HCT116 (cell line): Measurements from ENCODE around the gene RAPGEF3.

Experiments
- CBX3 ChIP-seq: IDR thresholded peaks from 2 replicates; pipeline ENCODE4 v1.6.1; 2012; ENCODE audit warnings: low read depth
- CTCF ChIP-seq, 3 experiments: fragments of 200-600 bp in 1 of 3; sonication (generic) in 1 of 3; IDR thresholded peaks in 2 of 3; conservative IDR thresholded peaks in 1 of 3; 2 replicates each; pipeline ENCODE4 v1.5.1; 2012 to 2017; ENCODE audit warnings: low read depth in 2 of 3, low read length in 2 of 3, antibody characterized with exemption in 1 of 3, borderline replicate concordance in 1 of 3, control low read depth in 1 of 3, mild to moderate bottlenecking in 1 of 3, mixed read lengths in 1 of 3, mixed run types in 1 of 3, moderate library complexity in 1 of 3; ENCODE audit not compliant: insufficient read depth in 1 of 3
- ELF1 ChIP-seq: IDR thresholded peaks from 2 replicates; pipeline ENCODE4 v1.6.1; 2012; ENCODE audit warnings: low read depth, borderline replicate concordance
- EZH2 ChIP-seq: fragments of 200-600 bp; sonication (generic); IDR thresholded peaks from 2 replicates; pipeline ENCODE4 v1.6.1; 2017; ENCODE audit warnings: antibody characterized with exemption, mixed run types
- EZH2phosphoT487 ChIP-seq: fragments of 200-600 bp; IDR thresholded peaks from 2 replicates; pipeline ENCODE4 v1.6.1; 2018; ENCODE audit warnings: antibody characterized with exemption, borderline replicate concordance
- POLR2A ChIP-seq: IDR thresholded peaks from 2 replicates; pipeline ENCODE4 v1.7.0; 2011; ENCODE audit warnings: borderline replicate concordance; ENCODE audit not compliant: insufficient read depth, insufficient read length; ENCODE audit errors: extremely low read depth
- POLR2AphosphoS5 ChIP-seq: IDR thresholded peaks from 2 replicates; pipeline ENCODE4 v1.6.1; 2011; ENCODE audit warnings: mild to moderate bottlenecking, low read depth, low read length, moderate library complexity
- RAD21 ChIP-seq: IDR thresholded peaks from 2 replicates; pipeline ENCODE4 v1.6.1; 2012; ENCODE audit warnings: low read depth, mild to moderate bottlenecking
- REST ChIP-seq: IDR thresholded peaks from 2 replicates; pipeline ENCODE4 v1.6.1; 2012; ENCODE audit warnings: low read depth
- SP1 ChIP-seq: IDR thresholded peaks from 2 replicates; pipeline ENCODE4 v1.6.1; 2012; ENCODE audit warnings: low read depth
- ZNF274 ChIP-seq: fragments of 200-500 bp; sonication (Bioruptor generic); IDR thresholded peaks from 2 replicates; pipeline ENCODE4 v1.6.1; 2014; ENCODE audit warnings: mild to moderate bottlenecking, low read depth, low read length, inconsistent platforms
- TF ChIP-seq, protein P1 (sequence below): IDR thresholded peaks from 2 replicates; pipeline ENCODE4 v1.6.1; 2011; ENCODE audit warnings: mild to moderate bottlenecking, low read length, moderate library complexity; ENCODE audit not compliant: insufficient replicate concordance; ENCODE audit errors: extremely low read depth

GRCh38 chr12:47754881-47755280 is 3.8 kb downstream of the RAPGEF3 start:
- TF ChIP-seq CTCF (IDR thresholded peaks at IDR 0.05 in 2 of 3, conservative IDR thresholded peaks at IDR 0.05 in 1 of 3; ENCODE audit: borderline replicate concordance in 1 of 3, insufficient read depth in 1 of 3, low read depth in 2 of 3, low read length in 2 of 3) (no peak), SP1 (peak; percentile 58; the same call in 1 of the 2 replicates), EZH2 (no peak), ELF1 (no peak), ZNF274 (no peak), POLR2A (no peak), RAD21 (no peak), POLR2AphosphoS5 (no peak), REST (no peak), EZH2phosphoT487 (no peak), CBX3 (no peak)
- TF ChIP-seq, protein P1, sequence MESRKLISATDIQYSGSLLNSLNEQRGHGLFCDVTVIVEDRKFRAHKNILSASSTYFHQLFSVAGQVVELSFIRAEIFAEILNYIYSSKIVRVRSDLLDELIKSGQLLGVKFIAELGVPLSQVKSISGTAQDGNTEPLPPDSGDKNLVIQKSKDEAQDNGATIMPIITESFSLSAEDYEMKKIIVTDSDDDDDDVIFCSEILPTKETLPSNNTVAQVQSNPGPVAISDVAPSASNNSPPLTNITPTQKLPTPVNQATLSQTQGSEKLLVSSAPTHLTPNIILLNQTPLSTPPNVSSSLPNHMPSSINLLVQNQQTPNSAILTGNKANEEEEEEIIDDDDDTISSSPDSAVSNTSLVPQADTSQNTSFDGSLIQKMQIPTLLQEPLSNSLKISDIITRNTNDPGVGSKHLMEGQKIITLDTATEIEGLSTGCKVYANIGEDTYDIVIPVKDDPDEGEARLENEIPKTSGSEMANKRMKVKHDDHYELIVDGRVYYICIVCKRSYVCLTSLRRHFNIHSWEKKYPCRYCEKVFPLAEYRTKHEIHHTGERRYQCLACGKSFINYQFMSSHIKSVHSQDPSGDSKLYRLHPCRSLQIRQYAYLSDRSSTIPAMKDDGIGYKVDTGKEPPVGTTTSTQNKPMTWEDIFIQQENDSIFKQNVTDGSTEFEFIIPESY = no peak
